ENCODE results near the gene ACSS2. TPM values are rescaled to one million over a fixed set of nuclear protein-coding genes. Genes with fewer than 3 reads are reported as not detected.

The ACSS2 gene
- total and polyA plus RNA-seq, 10 of the 15 experiments (the other 5 are each of a cell fraction or from before 2014, with no cell fraction given): 2.8 to 37.2 (median 24.2) TPM

- no peak for TF ChIP-seq ZZZ3 (IDR thresholded peaks at IDR 0.05; ENCODE audit: control insufficient read depth, insufficient read length, low read depth)
- TF ChIP-seq, protein P1, sequence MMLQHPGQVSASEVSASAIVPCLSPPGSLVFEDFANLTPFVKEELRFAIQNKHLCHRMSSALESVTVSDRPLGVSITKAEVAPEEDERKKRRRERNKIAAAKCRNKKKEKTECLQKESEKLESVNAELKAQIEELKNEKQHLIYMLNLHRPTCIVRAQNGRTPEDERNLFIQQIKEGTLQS (IDR thresholded peaks at IDR 0.05; ENCODE audit: borderline replicate concordance, extremely low read depth, low read depth, low read length): no peak
- TF ChIP-seq, protein P2, sequence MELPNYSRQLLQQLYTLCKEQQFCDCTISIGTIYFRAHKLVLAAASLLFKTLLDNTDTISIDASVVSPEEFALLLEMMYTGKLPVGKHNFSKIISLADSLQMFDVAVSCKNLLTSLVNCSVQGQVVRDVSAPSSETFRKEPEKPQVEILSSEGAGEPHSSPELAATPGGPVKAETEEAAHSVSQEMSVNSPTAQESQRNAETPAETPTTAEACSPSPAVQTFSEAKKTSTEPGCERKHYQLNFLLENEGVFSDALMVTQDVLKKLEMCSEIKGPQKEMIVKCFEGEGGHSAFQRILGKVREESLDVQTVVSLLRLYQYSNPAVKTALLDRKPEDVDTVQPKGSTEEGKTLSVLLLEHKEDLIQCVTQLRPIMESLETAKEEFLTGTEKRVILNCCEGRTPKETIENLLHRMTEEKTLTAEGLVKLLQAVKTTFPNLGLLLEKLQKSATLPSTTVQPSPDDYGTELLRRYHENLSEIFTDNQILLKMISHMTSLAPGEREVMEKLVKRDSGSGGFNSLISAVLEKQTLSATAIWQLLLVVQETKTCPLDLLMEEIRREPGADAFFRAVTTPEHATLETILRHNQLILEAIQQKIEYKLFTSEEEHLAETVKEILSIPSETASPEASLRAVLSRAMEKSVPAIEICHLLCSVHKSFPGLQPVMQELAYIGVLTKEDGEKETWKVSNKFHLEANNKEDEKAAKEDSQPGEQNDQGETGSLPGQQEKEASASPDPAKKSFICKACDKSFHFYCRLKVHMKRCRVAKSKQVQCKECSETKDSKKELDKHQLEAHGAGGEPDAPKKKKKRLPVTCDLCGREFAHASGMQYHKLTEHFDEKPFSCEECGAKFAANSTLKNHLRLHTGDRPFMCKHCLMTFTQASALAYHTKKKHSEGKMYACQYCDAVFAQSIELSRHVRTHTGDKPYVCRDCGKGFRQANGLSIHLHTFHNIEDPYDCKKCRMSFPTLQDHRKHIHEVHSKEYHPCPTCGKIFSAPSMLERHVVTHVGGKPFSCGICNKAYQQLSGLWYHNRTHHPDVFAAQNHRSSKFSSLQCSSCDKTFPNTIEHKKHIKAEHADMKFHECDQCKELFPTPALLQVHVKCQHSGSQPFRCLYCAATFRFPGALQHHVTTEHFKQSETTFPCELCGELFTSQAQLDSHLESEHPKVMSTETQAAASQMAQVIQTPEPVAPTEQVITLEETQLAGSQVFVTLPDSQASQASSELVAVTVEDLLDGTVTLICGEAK (IDR thresholded peaks at IDR 0.05; ENCODE audit: borderline replicate concordance): no peak
- TF ChIP-seq EP300 (IDR thresholded peaks at IDR 0.05; ENCODE audit: borderline replicate concordance in 1 of 2, control insufficient read depth in 1 of 2, low read depth in 2 of 2, low read length in 2 of 2): no peak
- TF ChIP-seq NFYA (IDR thresholded peaks at IDR 0.05; ENCODE audit: borderline replicate concordance, low read depth, low read length): no peak
- TF ChIP-seq E4F1 (IDR thresholded peaks at IDR 0.05; ENCODE audit: borderline replicate concordance, partially characterized antibody): no peak
- TF ChIP-seq PML (IDR thresholded peaks at IDR 0.05; ENCODE audit: low read length): no peak
- no peak for TF ChIP-seq KLF5 (IDR thresholded peaks at IDR 0.05; ENCODE audit: partially characterized antibody)
- TF ChIP-seq TCF12 (IDR thresholded peaks at IDR 0.05; ENCODE audit: low read depth, low read length): no peak
- no peak for TF ChIP-seq STAT1 (conservative IDR thresholded peaks at IDR 0.05)
- no peak for TF ChIP-seq MAX (IDR thresholded peaks at IDR 0.05; ENCODE audit: low read depth, low read length)
- TF ChIP-seq, protein P3, sequence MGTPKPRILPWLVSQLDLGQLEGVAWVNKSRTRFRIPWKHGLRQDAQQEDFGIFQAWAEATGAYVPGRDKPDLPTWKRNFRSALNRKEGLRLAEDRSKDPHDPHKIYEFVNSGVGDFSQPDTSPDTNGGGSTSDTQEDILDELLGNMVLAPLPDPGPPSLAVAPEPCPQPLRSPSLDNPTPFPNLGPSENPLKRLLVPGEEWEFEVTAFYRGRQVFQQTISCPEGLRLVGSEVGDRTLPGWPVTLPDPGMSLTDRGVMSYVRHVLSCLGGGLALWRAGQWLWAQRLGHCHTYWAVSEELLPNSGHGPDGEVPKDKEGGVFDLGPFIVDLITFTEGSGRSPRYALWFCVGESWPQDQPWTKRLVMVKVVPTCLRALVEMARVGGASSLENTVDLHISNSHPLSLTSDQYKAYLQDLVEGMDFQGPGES (IDR thresholded peaks at IDR 0.05): no peak
- TF ChIP-seq JUND (IDR thresholded peaks at IDR 0.05; ENCODE audit: low read depth, low read length): no peak
These were observed 14.9 kb upstream of the ACSS2 start (continued) for GRCh38 chr20:34861386-34862084.

All from GM12878 (cell line).